ENCODE data around the gene CDC123.

- TF ChIP-seq, protein P1, sequence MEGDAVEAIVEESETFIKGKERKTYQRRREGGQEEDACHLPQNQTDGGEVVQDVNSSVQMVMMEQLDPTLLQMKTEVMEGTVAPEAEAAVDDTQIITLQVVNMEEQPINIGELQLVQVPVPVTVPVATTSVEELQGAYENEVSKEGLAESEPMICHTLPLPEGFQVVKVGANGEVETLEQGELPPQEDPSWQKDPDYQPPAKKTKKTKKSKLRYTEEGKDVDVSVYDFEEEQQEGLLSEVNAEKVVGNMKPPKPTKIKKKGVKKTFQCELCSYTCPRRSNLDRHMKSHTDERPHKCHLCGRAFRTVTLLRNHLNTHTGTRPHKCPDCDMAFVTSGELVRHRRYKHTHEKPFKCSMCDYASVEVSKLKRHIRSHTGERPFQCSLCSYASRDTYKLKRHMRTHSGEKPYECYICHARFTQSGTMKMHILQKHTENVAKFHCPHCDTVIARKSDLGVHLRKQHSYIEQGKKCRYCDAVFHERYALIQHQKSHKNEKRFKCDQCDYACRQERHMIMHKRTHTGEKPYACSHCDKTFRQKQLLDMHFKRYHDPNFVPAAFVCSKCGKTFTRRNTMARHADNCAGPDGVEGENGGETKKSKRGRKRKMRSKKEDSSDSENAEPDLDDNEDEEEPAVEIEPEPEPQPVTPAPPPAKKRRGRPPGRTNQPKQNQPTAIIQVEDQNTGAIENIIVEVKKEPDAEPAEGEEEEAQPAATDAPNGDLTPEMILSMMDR (IDR thresholded peaks at IDR 0.05; ENCODE audit: low read depth, low read length, missing input control), result no peak
- TF ChIP-seq, protein P2, sequence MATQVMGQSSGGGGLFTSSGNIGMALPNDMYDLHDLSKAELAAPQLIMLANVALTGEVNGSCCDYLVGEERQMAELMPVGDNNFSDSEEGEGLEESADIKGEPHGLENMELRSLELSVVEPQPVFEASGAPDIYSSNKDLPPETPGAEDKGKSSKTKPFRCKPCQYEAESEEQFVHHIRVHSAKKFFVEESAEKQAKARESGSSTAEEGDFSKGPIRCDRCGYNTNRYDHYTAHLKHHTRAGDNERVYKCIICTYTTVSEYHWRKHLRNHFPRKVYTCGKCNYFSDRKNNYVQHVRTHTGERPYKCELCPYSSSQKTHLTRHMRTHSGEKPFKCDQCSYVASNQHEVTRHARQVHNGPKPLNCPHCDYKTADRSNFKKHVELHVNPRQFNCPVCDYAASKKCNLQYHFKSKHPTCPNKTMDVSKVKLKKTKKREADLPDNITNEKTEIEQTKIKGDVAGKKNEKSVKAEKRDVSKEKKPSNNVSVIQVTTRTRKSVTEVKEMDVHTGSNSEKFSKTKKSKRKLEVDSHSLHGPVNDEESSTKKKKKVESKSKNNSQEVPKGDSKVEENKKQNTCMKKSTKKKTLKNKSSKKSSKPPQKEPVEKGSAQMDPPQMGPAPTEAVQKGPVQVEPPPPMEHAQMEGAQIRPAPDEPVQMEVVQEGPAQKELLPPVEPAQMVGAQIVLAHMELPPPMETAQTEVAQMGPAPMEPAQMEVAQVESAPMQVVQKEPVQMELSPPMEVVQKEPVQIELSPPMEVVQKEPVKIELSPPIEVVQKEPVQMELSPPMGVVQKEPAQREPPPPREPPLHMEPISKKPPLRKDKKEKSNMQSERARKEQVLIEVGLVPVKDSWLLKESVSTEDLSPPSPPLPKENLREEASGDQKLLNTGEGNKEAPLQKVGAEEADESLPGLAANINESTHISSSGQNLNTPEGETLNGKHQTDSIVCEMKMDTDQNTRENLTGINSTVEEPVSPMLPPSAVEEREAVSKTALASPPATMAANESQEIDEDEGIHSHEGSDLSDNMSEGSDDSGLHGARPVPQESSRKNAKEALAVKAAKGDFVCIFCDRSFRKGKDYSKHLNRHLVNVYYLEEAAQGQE (IDR thresholded peaks at IDR 0.05), result no peak
- no peak for TF ChIP-seq YY1 (IDR thresholded peaks at IDR 0.05)
- TF ChIP-seq TAF1 (conservative IDR thresholded peaks at IDR 0.05), result no peak
- no peak for TF ChIP-seq RAD21 (IDR thresholded peaks at IDR 0.05)
- no peak for TF ChIP-seq SP1 (IDR thresholded peaks at IDR 0.05)
- no peak for TF ChIP-seq FOXA1 (IDR thresholded peaks at IDR 0.05)
Observed at GRCh38 chr10:12201543-12201942, 5.6 kb downstream of the CDC123 start.
